ENCODE data around the gene FBXO33.

GRCh38 chr14:39364509-39364908, 67.7 kb downstream of the FBXO33 start:
- TF ChIP-seq CTCF (conservative IDR thresholded peaks at IDR 0.05; ENCODE audit: low read depth, low read length): no peak
- TF ChIP-seq EZH2 (IDR thresholded peaks at IDR 0.05; ENCODE audit: borderline replicate concordance, low read depth, low read length, poor library complexity, severe bottlenecking): no peak
